ENCODE measurements around the gene POLR2H.

The POLR2H gene

GRCh38 chr3:184372911-184373310, 11.4 kb downstream of the POLR2H start:
- DNase-seq = no peak

GRCh38 chr3:184373422-184373821, 11.9 kb downstream of the POLR2H start:
- DNase-seq = no peak

DNA sequence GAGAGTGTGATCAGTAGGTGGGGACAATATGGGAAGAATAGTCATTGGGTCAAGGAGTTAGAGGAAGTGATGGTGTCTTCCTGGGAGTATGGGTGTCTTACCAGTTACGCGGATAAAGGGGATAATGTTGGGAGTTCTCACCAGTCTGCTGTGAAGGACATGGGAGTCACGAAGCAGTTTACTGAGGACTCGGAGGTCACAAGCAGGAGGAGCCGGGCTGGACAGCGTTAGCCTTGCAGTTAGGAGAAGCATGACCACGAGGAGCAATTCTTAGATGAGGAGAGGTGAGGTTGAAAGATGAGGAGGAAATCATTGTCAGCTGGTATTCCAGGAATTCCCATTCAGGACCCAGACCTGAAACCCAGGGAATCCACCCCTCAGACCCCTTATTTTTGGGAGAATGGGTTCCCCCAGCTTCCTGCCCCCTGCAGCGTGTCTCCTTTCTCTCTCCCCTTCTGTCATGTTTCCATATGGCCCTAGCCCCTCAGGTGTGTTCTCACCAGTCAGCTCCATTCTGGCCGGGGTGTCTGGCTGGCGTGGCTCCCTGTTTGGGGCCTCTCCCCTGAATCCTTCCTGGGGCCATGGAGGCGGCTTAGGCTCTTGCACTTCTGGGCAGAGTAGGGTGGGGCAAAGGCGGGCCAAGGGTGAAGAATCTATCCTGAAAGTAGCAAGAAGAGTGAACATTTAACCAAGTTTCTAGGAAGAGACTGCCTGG, 14.4 kb downstream of the POLR2H start:
- no peak for DNase-seq

- DNase-seq = no peak
Observed at GRCh38 chr3:184377374-184377773, 15.9 kb downstream of the POLR2H start.

DNA sequence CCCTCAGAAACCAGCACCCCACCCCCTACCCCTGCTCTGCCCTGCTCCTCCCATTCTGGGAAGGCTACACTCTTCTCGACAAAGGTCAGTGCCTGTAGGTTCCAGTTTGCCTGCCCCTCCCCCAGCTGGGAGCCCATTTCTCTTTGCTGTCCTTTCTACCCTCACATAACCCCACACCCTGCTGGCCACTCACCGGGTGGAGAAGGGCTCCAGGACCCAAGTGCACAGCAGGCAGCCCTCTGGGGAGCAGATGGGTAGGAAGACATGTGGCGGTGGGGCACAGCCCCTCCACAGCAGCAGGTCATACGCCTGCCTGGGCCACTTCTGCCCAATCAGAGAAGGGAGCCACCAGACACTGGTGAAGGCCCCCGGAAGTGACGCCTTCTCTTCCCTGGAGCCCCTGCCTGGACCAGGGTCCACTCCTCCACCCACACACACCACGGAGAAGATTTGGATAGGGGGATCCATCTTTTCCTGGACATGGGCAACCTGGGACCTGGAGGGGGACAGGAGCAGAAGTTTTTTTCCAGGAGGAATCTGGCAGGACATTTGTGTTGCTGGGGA, 16.5 kb downstream of the POLR2H start, which contains the start of gene THPO:
TSS of gene THPO (minus strand) at position 326 of the 564 bp plus-strand sequence. CDS start 1,948 bp downstream, outside the sequence.
- no peak for DNase-seq

GRCh38 chr3:184378651-184379357, 17.3 kb downstream of the POLR2H start:
- no peak for DNase-seq

DNA sequence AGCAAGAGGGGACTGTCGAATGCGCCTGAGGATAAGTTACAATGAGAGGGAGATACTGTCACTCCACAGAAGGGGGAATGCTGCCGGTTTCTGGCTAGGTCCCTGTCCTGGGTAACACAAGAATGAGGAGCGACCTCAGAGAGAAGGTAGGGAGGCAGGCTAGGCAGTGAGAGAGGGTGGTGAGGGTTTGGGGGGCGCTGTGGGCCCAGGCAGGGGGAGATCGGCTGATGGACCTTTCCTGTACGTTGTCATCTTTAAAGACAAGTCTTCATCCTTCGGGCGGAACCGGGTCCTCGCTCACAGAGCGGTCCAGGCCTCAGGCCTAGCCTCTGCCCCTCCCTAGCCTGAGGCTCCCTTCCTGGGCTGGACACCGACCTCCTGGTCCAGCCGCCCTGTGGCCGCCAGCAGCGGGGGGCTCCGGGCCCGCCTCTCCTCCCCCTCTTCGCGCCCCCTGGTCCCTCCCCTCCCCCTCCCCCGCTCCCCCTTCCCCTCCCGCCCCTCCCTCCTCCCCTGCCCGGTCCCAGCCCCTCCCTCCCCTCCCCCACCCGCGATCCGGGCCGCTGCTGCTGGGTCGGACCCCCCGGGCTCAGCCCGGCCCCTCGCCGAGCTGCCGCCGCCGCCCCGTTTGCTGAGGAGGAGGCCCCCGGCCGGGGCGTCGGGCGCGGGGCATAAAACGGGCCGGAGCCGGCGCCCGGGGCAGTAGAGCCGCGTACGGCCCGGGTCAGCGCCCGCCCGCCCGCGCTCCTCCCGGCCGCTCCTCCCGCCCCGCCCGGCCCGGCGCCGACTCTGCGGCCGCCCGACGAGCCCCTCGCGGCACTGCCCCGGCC, 18.1 kb downstream of the POLR2H start, which contains the start of gene CHRD:
TSS of gene CHRD (plus strand) at position 697 of the 827 bp plus-strand sequence. CDS start 265 bp downstream, outside the sequence.
- DNase-seq = no peak

- DNase-seq = no peak
Observed at GRCh38 chr3:184380185-184380626, 18.7 kb downstream of the POLR2H start.

DNA sequence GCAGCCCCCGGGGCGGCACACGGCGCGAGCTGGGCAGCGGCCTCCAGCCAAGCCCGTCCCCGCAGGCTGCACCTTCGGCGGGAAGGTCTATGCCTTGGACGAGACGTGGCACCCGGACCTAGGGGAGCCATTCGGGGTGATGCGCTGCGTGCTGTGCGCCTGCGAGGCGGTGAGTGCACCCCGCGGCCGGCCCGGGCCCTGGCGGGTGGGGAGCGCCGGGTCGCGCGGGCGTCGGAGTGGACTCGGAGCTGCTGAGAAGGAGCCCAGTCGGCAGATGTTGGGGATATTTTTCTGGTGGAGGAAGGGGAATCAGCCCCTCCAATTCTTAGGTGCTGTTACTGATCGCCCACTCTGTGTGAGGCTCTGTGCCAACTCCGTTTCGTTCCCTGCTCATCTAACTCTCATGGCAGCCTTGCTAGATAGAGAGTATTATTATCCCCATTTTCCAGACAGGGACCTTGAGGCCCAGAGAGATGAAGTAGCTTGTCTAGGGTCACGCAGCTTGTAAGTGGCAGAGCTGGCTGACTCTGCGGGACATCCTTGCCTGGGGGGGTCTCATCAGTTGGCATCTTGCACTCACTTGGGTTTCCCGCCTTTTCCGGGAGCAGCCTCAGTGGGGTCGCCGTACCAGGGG, 19.2 kb downstream of the POLR2H start:
- DNase-seq = no peak

DNA sequence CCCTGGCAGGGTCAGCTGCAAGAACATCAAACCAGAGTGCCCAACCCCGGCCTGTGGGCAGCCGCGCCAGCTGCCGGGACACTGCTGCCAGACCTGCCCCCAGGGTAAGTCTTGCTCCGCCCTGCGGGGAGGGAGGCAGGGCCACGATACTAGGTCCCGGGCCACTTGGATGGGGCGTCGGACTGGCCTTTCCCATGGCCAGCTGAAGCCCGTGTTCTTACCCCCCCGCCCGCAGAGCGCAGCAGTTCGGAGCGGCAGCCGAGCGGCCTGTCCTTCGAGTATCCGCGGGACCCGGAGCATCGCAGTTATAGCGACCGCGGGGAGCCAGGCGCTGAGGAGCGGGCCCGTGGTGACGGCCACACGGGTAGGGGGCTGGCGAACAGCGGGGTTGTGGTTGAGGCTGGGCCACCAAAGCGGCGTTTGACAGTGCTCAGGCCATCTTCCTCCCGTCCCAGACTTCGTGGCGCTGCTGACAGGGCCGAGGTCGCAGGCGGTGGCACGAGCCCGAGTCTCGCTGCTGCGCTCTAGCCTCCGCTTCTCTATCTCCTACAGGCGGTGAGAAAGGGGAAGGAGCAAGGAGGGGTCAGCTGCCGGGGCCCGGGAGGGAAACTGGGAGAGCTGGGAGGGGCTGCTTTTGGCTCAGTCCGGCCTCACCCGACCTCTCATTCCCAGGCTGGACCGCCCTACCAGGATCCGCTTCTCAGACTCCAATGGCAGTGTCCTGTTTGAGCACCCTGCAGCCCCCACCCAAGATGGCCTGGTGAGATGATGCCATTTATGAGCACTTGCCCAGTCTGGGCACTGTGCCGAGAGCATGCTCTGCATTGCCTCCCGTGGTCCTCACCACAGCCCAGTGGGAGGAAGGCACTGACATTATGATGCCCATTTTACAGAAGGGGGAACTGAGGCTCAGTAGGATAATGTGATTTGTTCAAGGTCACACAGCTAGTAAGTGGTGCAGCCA, 20.0 kb downstream of the POLR2H start:
- DNase-seq = no peak

- no peak for DNase-seq
Observed at GRCh38 chr3:184382326-184383032, 21.0 kb downstream of the POLR2H start.

- no peak for DNase-seq
Observed at GRCh38 chr3:184383033-184383740, 21.7 kb downstream of the POLR2H start.

GRCh38 chr3:184384342-184384741, 22.8 kb downstream of the POLR2H start:
- DNase-seq = no peak

DNA sequence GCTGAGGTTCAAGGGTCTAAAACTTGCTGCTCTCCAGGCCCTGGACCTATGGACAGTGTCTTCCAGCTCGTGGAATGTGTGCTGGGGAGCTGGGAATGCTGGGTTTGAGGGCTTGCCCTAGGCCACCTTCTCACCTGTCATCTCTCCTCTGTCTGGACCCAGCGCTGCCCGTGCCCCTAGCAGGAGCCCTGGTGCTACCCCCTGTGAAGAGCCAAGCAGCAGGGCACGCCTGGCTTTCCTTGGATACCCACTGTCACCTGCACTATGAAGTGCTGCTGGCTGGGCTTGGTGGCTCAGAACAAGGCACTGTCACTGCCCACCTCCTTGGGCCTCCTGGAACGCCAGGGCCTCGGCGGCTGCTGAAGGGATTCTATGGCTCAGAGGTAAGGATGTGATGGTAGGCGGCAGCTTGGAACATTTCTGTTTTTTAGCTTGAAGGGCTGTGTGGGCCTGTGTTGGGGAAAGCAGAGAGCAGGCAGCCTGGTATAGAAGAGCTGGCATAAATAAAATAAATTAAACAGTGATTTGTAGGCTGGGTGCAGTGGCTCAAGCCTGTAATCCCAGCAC, 23.4 kb downstream of the POLR2H start:
- DNase-seq = no peak

- DNase-seq = no peak
Observed at GRCh38 chr3:184386047-184386806, 24.7 kb downstream of the POLR2H start.

DNA sequence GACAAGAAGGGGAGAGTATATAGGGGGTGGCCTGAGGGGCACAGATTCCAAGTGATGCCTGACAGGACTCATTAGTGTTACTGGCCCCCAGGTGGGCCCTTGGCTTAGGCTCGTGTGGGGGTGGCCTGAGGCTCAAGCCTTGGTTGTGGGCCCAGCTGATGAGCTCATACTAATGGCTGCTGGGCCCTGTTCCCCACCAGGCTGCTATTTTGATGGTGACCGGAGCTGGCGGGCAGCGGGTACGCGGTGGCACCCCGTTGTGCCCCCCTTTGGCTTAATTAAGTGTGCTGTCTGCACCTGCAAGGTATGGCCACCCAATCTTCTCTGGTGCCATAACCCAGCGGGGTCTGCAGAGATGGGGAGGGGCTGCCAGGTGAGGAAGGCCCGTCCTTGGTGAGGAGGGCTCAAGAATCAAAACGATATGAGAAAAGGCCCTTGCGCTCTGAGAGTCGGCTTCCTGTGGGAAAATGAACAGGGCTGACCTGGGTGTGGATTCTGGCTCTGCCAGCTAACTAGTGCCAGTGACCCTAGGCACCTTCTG, 25.7 kb downstream of the POLR2H start:
- DNase-seq = no peak

DNA sequence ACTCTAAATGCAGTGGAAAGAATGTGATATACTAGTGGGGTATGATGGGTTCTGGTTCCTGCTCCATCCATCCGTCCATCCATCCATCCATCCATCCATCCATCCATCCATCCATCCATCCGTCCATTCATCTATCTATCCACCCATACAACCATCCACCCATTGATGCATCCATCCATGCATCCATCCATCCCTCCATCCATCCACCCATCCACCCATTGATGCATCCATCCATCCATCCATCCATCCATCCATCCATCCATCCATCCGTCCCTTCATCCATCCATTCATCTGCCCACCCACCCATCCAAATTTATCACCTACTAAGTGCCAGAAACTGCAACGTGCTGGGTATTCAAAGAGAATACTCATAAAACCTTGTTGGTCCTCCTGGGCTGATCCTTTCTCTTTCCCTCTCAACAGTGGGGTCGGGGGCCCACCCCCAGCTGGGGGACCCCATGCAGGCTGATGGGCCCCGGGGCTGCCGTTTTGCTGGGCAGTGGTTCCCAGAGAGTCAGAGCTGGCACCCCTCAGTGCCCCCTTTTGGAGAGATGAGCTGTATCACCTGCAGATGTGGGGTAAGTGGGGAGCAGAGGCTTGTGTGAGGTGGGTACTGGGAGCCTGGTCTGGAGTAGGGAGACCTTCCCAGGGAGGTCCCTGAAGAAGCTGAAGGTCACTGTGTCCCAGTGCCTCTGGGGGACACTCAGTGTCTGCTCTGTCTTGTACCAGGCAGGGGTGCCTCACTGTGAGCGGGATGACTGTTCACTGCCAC, 26.8 kb downstream of the POLR2H start:
- no peak for DNase-seq

DNA sequence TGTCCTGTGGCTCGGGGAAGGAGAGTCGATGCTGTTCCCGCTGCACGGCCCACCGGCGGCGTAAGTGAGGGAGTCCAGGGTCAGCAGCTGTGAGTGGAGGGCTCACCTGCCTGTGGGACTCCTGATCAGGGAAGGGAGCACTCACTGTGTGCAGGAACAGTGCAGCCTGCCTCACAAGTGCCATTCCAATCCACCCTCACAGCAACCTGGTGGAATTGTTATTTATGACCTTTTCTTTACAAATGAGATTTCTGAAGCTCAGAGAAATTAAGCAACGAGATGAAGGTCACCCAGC, 27.4 kb downstream of the POLR2H start:
- DNase-seq = no peak

All from activated CD4-positive, alpha-beta T cell treated with anti-CD3 and anti-CD28 coated beads, Interleukin-2, Interleukin-6, amounts not matched to agents 100 ng/mL and 50 ng/mL, durations not matched to agents 16 hours and 8 hours (primary cell).